ENCODE data around the gene KIN.
A peak's percentile ranks its signal among the peaks of the same experiment; 100 is the strongest.
"Not testable (repeated sequence)": the region's sequence is repeated elsewhere in the genome, so short reads cannot be mapped to it uniquely, and the experiment has no call there.

KIN gene

GRCh38 chr10:7738536-7739407, 49.0 kb downstream of the KIN start:
- no peak for FAIRE-seq
- no peak for DNase-seq (ENCODE audit: low spot score)

GRCh38 chr10:7734821-7735220, 53.0 kb downstream of the KIN start:
- DNase-seq (ENCODE audit: low spot score) = no peak
- no peak for FAIRE-seq

DNA sequence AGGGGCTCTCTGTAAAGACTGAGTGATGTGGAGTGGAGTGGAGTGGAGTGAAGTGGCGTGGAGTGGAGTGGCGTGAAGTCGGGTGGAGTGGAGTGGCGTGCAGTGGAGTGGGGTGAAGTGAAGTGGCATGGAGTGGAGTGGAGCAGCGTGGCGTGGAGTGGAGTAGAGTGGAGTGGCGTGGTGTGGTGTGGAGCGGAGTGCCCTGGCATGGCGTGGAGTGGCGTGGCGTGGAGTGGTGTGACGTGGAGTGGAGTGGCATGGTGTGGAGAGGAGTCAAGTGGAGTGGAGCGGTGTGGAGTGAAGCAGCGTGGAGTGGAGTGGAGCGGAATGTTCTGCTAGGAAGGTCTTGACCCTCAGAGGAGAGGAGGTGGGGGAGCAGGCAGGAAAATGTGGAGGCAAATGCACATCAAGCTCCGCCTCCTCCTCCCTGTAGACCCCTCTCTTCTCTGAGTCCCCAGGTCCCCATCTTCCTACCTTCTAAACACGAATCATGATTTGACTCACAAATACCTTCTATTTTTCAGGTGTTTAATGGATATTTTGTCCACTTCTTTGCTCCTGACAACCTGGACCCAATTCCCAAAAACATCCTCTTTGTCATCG, 64.8 kb downstream of the KIN start:
- DNase-seq (ENCODE audit: low spot score) (no peak), FAIRE-seq (no peak)

DNA sequence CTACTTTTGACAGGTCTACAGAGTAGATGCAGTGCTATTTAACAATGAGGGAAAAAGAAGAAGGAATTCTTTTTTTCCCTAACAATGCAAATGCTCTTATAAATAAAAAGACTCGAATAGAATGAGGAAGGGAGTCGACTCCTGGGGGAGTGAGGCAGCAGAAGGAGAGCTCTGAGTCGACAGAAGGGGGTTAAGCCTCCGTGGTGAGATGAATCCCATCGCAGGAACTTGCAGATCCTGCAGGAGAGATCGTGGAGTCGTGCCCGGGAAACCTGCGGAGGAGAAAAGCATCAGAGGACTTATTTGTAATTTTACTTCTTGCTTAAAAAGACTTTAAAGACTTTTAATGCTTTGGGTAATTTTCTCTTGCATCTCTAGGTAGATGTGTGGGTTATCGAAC, 67.3 kb downstream of the KIN start:
- no peak for DNase-seq (ENCODE audit: low spot score)
- FAIRE-seq = no peak

- DNase-seq (ENCODE audit: low spot score) = no peak
Measured at GRCh38 chr10:7718685-7719084, 69.1 kb downstream of the KIN start.

DNA sequence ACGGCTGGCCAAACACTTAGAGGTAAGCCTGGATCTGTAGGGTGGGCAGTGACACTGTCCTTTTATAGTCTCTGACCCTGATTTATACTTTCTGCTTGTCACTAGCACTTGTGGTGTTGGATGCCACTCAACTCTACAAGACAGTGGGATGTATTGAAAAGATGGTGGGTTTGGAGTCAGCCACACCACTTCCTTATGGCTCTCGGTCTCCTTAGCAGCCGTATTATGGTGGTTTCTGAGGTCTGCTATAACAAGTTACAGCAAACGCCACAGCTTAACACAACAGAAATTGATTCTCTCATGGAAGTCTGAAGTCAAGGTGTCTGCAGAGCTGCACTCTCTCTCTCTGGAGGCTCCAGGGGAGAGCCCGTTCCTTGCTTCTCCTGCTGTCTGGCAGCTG, 70.0 kb downstream of the KIN start:
- FAIRE-seq (no peak), DNase-seq (ENCODE audit: low spot score) (no peak)

More at GRCh38 chr10:7718685-7719084, 69.1 kb downstream of the KIN start:
- no peak for FAIRE-seq

- FAIRE-seq = no peak
- no peak for DNase-seq (ENCODE audit: low spot score)
Measured at GRCh38 chr10:7715515-7715914, 72.3 kb downstream of the KIN start.

GRCh38 chr10:7711075-7711474, 76.7 kb downstream of the KIN start:
- not testable (repeated sequence) for DNase-seq (ENCODE audit: low spot score); FAIRE-seq

DNA sequence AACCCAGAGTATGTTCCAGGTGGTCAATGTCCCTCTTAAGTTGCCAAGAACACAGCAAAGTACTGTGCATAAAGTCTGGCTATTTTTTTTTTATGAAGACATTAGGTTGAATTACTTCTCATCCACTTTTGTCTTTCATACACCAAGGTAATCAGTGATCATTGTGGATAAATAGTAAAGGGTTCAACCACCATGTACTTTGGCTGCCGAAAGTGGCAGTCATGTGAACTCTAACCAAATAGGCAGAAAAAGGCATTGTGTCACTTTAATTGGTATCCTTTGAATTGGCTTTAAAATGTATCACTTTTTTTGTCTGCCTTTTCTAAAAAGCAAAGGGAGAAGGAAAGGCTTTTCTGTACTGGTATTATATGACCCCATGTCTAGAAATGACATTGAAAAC, 77.3 kb downstream of the KIN start:
- FAIRE-seq (no peak), DNase-seq (ENCODE audit: low spot score) (no peak)

DNA sequence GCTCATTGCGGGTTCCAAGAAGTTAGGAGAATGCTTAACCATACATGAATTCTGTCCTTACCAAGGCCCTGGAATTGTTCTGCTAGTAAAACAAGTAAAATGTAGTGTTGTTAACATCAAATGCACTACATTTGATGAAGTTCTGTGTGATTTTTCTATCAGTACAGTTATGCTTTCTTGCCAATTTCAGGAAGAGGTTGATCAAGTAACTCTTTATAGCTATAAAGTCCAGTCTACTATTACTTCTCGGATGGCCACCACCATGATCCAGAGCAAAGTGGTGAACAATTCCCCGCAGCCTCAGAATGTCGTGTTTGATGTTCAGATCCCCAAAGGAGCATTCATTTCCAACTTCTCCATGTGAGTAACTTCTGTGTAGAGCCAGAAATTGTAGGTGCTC, 79.0 kb downstream of the KIN start:
- no peak for DNase-seq (ENCODE audit: low spot score)

GRCh38 chr10:7707858-7708622, 79.8 kb downstream of the KIN start:
- FAIRE-seq = no peak

More for the DNA sequence above, 79.0 kb downstream of the KIN start:
- FAIRE-seq = no peak

GRCh38 chr10:7707102-7707501, 80.7 kb downstream of the KIN start:
- peak; percentile 93 for FAIRE-seq

More at GRCh38 chr10:7707858-7708622, 79.8 kb downstream of the KIN start:
- DNase-seq (ENCODE audit: low spot score) = no peak

GRCh38 chr10:7706534-7707073, 81.2 kb downstream of the KIN start:
- FAIRE-seq (no peak), DNase-seq (ENCODE audit: low spot score) (no peak)

More at GRCh38 chr10:7707102-7707501, 80.7 kb downstream of the KIN start:
- DNase-seq (ENCODE audit: low spot score) = peak; percentile 30

DNA sequence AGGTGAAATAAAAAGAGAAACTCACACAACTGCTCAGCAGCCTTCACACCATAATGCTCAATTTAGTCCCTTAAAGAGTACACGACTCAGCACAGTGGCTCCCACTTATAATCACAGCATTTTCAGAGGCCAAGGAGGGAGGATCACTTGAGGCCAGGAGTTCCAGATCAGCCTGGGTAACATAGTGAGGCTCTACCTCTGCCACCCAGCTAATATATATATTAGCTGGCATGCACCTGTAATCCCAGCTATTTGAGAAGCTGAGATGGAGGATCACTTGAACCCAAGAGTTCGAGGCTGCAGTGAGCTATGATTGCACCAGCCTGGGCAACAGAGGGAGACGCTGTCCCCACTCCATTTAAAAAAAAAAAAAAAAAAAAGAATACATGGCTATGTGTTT, 82.5 kb downstream of the KIN start:
- DNase-seq (ENCODE audit: low spot score) (no peak), FAIRE-seq (no peak)

- FAIRE-seq = no peak
- no peak for DNase-seq (ENCODE audit: low spot score)
Measured at GRCh38 chr10:7704071-7705016, 83.4 kb downstream of the KIN start.

DNA sequence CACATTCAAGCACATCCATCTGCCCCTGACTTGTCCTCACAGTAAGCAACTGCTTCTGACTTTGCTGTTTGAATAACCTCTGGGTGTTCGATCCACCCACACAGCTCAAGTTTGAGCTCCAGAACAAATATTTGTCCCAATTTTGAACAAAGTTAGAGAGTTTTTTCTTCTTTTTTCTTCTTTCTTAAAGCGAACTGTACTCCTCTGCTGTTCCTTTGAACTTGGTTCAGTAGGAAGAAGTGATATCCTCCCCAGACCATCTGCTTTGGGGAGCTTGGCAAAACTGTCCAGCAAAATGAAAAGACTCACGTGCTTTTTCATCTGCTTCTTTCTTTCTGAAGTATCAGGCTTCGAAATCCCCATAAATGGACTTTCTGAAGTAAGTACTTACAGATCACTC, 84.7 kb downstream of the KIN start, which contains the start of gene ITIH2:
ITIH2 (plus strand) TSS at position 177 of the 400 bp plus-strand sequence; CDS start at position 296, 119 bp downstream.
- DNase-seq (ENCODE audit: low spot score) (no peak), FAIRE-seq (no peak)

DNA sequence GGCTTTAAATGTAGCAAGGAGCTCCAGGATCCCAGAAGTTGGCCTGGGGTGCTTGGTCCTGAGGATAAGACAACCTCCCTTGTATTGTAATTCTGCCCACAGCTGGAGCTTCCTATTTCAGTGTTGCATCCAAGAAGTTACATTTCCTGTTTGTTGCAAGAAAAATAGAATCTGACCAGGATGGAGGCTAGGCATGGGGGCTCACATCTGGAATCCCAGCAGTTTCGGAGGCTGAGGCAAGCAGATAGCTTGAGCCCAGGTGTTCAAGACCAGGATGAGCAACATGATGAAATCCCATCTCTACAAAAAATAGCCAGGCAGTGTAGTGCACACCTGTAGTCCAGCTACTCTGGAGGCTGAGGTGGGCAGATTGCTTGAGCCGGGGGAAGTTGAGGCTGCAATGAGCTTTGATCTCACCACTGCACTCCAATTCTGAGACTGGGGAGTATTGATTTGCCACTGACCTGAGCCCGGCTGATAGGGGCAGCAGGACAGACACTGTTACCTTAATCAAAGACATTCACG, 85.4 kb downstream of the KIN start:
- no peak for FAIRE-seq
- no peak for DNase-seq (ENCODE audit: low spot score)

GRCh38 chr10:7701158-7701742, 86.5 kb downstream of the KIN start:
- DNase-seq (ENCODE audit: low spot score) = no peak
- no peak for FAIRE-seq

Data from RCC 7860 (cell line).